Measurements from ENCODE around the gene AKR1D1. TPM values are rescaled to one million over a fixed set of nuclear protein-coding genes. Genes with fewer than 3 reads are reported as not detected.
A peak's percentile ranks its signal among the peaks of the same experiment; 100 is the strongest.
"Not testable (repeated sequence)": the region's sequence is repeated elsewhere in the genome, so short reads cannot be mapped to it uniquely, and the experiment has no call there.

AKR1D1 gene
- total RNA-seq, 2 experiments from 2014 or later = not detected

GRCh38 chr7:138144958-138145357 lies 68.7 kb downstream of the AKR1D1 start:
- DNase-seq (no peak), ATAC-seq (no peak)
- TF ChIP-seq, protein P1, sequence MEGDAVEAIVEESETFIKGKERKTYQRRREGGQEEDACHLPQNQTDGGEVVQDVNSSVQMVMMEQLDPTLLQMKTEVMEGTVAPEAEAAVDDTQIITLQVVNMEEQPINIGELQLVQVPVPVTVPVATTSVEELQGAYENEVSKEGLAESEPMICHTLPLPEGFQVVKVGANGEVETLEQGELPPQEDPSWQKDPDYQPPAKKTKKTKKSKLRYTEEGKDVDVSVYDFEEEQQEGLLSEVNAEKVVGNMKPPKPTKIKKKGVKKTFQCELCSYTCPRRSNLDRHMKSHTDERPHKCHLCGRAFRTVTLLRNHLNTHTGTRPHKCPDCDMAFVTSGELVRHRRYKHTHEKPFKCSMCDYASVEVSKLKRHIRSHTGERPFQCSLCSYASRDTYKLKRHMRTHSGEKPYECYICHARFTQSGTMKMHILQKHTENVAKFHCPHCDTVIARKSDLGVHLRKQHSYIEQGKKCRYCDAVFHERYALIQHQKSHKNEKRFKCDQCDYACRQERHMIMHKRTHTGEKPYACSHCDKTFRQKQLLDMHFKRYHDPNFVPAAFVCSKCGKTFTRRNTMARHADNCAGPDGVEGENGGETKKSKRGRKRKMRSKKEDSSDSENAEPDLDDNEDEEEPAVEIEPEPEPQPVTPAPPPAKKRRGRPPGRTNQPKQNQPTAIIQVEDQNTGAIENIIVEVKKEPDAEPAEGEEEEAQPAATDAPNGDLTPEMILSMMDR (IDR thresholded peaks at IDR 0.05) = no peak
- H3K4me3 Mint-ChIP-seq = no peak overlapping the region
- no peak overlapping the region for H3K27ac Mint-ChIP-seq
- H3K36me3 Mint-ChIP-seq (ENCODE audit: low read depth) = no peaks in the 10 kb centered on the region
- peaks cover 6% of the 10 kb centered on the region for H3K4me1 Mint-ChIP-seq (ENCODE audit: low read depth)
- H3K27me3 Mint-ChIP-seq = peaks cover 16% of the 10 kb centered on the region
- ChIA-PET CTCF (no interaction called here), POLR2A (no interaction called here)
- no peaks in the 10 kb centered on the region for H3K9me3 Mint-ChIP-seq
- intact Hi-C loops (cut with micrococcal nuclease) = no loop called here

DNA sequence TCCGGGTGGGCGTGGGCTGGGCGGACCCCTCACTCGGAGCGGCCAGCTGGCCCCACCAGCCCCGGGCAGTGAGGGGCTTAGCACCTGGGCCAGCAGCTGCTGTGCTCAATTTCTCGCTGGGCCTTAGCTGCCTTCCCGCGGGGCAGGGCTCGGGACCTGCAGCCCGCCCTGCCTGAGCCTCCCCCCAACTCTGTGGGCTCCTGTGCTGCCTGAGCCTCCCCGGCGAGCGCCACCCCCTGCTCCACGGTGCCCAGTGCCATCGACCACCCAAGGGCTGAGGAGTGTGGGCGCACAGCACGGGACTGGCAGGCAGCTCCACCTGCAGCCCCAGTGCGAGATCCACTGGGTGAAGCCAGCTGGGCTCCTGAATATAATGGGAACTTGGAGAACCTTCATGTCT lies 70.0 kb downstream of the AKR1D1 start:
- CTCF ChIA-PET; H3K36me3 Mint-ChIP-seq (ENCODE audit: low read depth); H3K4me3 Mint-ChIP-seq; H3K9me3 Mint-ChIP-seq; H3K27ac Mint-ChIP-seq; ATAC-seq; H3K4me1 Mint-ChIP-seq (ENCODE audit: low read depth); POLR2A ChIA-PET; intact Hi-C loops (cut with micrococcal nuclease); DNase-seq: not testable (repeated sequence)
- H3K27me3 Mint-ChIP-seq = peaks cover 17% of the 10 kb centered on the region

GRCh38 chr7:138146757-138147734 lies 70.8 kb downstream of the AKR1D1 start:
- DNase-seq = peak; percentile 4
- H3K27ac Mint-ChIP-seq; H3K4me1 Mint-ChIP-seq (ENCODE audit: low read depth); H3K36me3 Mint-ChIP-seq (ENCODE audit: low read depth); CTCF ChIA-PET; ATAC-seq; intact Hi-C loops (cut with micrococcal nuclease); POLR2A ChIA-PET; H3K9me3 Mint-ChIP-seq: not testable (repeated sequence)
- peak overlapping the region; percentile 62 for H3K4me3 Mint-ChIP-seq
- peaks cover 17% of the 10 kb centered on the region for H3K27me3 Mint-ChIP-seq

GRCh38 chr7:138151731-138152577 lies 75.7 kb downstream of the AKR1D1 start:
- Mint-ChIP-seq H3K36me3 (ENCODE audit: low read depth) (no peaks in the 10 kb centered on the region), H3K27me3 (peaks cover 8% of the 10 kb centered on the region), H3K27ac (no peak overlapping the region), H3K4me3 (no peak overlapping the region), H3K9me3 (no peaks in the 10 kb centered on the region), H3K4me1 (ENCODE audit: low read depth) (peaks cover 3% of the 10 kb centered on the region)
- CTCF ChIA-PET = interaction anchor here (2.8 kb wide), 1 partner anchor 10 kb away, joined by 6 read pairs; no protein-coding TSS in a partner anchor
- no peak for ATAC-seq
- DNase-seq = no peak
- TF ChIP-seq, protein P1 (IDR thresholded peaks at IDR 0.05) = no peak
- intact Hi-C loops (cut with micrococcal nuclease) = no loop called here
- POLR2A ChIA-PET = no interaction called here

DNA sequence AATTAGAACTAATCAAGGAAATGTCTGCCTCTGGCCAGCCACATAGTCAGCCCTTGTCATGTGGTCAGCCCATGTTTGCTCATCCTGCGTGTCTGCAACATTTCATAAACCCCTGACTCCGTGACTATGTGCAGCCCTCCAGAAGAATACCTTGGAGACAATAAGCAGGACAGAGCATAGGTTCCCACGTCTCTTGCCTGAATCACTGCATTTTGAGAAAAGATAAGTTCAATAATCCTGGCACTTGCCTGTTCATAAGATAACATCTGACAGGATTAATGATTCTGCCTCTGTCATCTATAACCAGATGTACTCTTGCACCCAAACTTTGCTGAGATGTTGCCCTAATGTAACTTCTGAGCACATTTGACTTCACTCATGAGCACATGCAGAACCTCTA lies 78.4 kb downstream of the AKR1D1 start:
- Mint-ChIP-seq H3K9me3 (no peaks in the 10 kb centered on the region), H3K36me3 (ENCODE audit: low read depth) (no peaks in the 10 kb centered on the region), H3K27me3 (peaks cover 2% of the 10 kb centered on the region), H3K4me3 (no peak overlapping the region), H3K4me1 (ENCODE audit: low read depth) (no peaks in the 10 kb centered on the region), H3K27ac (no peak overlapping the region)
- ATAC-seq (no peak), DNase-seq (no peak)
- CTCF ChIA-PET = no interaction called here
- POLR2A ChIA-PET = no interaction called here
- intact Hi-C loops (cut with micrococcal nuclease) = no loop called here
- TF ChIP-seq, protein P1 (IDR thresholded peaks at IDR 0.05) = no peak

All from activated CD8-positive, alpha-beta T cell treated with anti-CD3 and anti-CD28 coated beads for 36 hours (primary cell).